Measurements from ENCODE around the gene SRSF6.
"Not testable (repeated sequence)": the region's sequence is repeated elsewhere in the genome, so short reads cannot be mapped to it uniquely, and the experiment has no call there.

The SRSF6 gene

DNA sequence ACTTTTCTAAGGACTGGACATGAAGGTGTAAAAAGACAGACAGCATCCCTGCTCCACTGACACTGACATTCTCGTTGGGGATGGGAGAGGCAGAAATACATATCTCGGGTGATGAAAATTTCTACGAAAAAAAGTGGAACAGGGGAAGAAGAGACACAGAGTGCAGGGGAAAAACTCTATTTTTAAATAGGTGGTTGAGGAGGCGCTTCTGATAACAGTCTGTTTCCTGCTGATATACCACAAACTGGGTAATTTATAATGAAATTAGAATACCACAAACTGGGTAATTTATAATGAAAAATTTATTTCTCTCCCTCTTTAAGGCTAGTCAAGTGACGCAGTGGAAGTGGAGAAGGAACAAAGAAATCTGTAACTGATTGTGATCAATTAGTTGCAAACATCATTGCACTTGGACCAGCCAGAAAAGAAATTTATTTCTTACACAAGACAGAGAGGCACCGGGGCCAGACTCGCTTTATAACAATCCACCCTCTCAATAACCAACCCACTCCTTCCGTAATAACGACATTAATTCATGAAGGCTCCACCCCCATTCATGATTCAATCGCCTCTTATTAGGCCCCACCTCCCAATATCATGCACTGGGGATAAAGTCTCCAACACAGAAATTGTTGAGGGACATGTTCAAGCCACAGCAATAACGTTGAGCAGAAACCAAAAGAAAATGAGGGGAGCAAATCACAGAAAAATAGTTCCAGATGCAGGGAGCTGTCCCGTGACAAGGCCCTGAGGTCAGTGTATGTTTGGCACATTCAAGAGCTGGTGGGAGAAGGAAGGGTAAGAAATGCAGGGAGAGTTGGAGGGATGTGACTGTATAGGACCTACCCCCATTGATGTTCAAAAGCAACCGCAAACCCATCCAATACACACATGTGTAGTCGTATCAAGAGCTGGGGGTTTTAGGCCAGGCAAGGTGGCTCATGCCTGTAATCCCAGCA lies 6.6 kb upstream of the SRSF6 start:
- DNase-seq = no peak

DNA sequence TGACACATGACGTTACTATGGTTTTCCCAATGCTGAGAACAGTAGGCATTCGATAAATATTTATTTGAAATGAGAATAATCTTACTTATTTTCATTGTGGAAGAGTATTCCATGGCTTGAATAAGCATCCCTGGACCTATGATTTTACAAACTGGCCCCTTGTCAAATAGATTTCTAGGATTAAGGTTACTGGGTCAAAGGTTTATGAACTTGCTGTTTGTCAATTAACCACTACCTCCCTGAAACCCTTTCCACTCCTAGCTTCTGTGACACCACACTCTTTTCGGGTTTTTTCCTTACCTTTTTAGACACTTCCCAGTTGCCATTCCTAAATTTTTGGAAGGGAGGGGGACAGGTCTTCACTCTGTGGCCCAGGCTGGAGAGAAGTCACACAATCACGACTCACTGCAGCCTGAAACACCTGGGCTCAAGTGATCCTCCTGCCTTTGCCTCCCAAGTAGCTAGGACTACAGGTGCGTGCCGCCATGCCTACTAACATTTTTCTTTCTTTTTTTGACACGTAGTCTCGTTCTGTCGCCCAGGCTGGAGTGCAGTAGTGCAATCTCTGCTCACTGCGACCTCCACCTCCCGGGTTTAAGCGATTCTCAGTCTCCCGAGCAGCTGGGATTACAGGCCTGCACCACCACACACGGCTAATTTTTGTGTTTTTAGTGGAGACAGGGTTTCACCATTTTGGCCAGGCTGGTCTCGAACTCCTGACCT lies 5.1 kb upstream of the SRSF6 start:
- DNase-seq = no peak

DNA sequence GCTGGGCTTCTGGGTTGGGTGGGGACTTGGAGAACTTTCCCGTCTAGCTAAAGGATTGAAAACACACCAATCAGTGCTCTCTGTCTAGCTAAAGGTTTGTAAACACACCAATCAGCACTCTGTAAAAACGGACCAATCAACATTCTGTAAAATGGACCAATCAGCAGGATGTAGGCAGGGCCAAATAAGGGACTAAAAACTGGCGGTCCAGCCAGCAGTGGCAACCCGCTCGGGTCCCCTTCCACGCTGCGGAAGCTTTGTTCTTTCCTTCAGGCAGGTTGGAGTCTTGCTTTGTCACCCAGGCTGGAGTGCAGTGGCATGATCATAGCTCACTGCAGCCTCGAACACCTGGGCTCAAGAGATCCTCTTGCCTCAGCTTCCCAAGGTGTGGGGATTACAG lies 1.4 kb upstream of the SRSF6 start:
- not testable (repeated sequence) for DNase-seq

DNA sequence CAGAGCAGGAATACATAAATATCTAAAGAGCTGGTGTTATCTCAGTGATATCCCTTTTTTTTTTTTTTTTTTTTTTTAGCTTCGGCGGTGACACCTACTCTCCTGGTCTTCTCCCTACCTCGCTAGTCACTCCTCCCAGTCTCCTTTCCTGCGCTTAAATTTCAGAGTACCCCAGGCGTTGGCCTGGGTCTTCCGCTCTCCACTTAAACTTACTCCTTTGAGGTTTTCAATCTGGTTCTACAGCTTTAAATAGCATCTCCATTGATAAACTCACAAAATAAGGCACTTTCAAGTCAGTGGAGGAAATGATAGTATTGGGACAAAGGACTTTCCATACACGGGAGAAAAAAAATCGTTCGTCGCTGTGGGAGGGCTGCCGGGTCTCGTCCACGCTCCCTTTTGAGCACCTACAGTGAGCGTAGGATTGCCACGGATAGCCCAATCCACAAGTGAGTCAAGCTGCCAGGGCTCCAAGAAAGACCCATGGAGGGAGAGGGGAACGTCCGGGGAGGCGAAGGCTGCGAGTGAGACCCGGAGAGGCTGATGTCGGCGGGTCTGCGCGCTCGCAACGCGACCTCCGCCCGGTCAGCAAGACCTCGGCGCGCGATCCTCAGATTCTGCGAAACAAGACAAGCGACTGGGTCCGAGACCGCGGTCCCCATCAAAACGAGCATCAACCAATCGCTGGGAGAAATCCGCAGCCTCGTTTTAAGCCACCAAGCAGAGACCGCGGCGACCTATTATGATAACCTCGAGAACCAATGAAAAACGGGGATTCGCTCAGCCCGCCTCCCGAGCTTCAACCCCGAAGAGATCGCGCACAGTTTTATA lies 672 bp upstream of the SRSF6 start:
- DNase-seq = peak; percentile 81

DNA sequence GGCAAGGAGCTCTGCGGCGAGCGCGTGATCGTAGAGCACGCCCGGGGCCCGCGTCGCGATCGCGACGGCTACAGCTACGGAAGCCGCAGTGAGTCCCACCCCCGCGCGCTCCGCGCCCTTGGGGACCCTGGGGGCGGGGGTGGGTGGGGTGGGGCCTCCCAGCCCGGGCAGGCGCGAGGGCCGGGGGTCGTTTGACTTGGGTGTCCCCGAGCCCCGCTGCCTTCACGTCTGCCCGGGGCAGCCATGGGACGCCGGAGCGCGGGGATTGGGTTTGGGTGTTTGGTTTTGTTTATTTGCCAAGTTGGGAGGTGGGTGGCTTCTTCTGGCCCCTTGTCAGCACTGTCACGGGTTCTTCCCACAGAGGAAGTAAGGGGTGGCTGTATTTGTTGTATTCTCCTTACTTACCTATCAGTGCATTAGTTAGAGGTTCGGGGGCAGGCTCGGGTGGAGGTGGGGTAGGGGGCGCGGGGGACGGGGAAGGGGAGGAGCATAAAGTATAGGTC lies 777 bp downstream of the SRSF6 start:
- DNase-seq = no peak

DNA sequence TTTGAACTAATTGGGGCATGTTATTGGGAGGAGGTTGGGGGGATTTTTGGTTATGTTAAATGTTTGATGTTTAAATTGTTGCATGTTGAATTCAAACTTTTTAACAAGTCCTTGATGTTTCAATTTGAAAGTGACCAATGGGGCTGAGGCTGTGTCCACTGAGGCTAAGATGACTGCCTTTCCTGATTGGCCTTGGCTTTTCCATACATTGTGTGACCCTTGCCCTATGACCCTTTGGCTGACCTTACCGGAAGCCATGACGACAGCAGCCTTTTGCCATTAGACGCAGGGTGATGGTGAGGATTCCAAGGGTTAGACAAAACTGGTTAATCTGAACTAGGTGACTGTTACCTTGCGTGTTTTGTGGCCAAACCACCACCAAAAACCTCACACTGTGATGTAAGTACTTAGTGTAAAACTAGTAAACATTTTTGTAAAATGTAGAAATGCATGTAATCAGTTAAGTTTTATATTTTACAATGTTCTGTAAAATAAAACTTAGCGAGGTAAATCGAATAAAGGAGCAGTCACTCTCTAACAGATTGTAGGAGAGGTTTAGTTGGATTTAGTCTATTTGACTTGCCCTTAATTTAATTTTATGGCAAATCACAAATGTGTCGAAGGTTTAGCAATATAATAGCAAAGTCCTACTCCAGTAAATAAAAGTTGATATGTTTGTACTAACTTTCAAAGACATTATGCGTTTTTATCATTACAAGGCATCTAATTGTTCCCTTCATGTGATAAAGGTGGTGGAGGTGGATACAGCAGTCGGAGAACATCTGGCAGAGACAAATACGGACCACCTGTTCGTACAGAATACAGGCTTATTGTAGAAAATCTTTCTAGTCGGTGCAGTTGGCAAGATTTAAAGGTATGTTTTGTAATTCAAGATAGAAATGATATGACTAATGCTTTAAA lies 1.6 kb downstream of the SRSF6 start:
- no peak for DNase-seq

DNA sequence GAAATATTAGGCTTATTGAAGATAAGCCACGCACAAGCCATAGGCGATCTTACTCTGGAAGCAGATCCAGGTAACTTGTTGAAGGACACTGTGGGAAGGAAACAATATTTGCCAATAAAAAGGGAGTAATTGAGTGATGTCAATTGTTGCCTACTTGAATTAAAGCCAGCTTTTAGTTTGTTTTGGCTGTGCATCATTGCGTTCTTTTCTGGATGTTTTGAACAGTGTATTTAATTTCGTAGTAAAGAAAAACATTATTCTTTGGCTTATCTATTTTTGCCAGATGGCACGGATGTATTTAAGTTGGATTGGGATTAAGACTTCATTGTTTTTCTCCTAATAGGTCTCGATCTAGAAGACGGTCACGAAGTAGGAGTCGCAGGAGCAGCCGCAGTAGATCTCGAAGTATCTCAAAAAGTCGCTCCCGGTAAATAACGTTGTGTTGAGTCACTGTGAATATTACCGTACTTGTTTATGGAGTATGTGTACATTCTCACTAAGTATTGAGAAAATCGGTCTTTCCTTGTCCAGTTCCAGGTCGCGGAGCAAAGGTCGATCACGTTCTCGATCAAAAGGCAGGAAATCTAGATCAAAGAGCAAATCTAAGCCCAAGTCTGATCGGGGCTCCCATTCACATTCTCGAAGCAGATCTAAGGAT lies 2.6 kb downstream of the SRSF6 start:
- DNase-seq = no peak

DNA sequence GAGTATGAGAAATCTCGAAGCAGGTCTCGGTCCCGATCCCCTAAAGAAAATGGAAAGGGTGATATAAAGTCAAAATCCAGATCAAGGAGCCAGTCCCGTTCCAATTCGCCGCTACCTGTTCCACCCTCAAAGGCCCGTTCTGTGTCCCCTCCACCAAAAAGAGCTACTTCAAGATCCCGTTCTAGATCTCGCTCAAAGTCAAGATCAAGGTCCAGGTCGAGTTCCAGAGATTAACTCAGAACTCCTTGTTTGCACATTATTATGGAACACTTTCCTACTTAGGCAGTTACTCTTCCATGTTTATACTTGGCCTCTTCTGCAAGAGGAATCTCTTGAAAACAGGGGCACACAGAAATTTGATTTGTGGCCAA lies 3.1 kb downstream of the SRSF6 start:
- DNase-seq = no peak

DNA sequence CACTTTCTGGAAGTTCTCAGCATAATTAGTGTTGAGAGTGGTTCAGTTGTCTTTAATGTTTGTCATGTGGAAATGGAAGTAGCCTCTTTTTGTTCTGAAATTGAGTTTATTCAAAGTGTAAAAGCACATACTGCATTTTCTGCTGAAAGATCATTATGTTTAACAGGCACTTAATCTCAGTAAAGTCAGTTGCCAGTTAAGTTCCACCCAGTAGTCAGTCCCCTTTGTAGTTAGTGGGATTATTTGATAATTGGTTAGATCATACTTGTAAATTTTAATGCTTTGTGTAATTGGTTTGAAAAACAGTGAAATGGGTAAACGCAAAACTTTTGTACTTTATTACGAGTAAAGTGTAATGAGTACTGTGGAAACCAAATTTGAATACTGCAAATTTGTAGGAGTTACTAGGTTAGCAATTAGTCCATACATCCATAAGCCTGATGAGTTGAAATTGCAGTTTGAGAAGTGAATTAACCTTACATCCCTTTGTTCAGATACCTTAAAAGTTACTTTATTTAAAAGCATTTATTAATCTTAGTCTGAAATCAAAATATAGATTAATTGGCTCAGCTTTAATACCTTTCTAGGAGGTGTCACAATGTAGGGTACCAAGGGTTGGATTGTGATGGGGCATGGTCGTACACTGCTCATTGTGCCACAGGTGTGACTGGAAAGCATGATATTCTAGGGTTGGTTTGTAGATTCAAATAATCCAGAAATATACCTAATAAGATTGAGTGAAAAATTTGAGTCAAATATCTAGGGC lies 4.4 kb downstream of the SRSF6 start:
- no peak for DNase-seq

DNA sequence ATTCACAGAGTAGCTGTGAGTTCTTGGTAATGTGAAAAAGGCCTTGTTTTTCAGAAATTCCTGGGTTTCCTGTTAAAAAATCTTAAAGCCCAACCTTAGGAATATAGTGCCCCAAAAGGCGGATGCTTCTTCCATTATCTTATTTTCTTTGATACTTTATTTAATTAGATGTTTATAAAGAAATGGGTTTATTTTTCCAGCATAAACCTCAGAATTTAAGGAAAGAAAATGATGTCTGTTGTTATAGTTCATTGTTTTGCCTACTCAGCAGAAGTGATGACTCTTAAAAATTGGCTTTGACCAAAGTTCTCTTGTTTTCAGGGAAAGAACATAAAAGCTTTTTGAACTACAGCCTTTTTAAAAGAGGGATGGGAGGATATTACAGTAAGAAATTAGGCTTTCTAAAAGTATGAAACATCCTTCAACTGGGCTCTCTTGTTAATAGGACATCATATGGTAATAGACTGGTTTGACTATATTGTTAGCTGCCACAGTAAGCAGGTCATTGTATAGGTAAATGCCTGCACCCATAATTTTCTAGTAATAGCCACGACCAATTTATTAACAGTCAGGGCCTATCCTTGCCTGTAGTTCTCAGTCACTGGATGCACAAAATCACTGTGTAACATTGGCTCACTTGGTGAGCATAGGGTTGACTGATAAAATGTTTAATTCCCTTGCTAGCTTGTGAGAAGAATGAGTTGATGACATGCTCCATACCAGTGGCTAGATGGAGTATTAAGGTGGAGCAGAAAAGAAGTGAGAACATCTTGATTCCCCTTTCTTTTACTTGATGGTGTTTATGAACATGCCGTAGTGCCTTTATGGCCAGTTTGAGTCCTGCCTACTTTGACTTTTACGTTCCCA lies 5.2 kb downstream of the SRSF6 start:
- no peak for DNase-seq

DNA sequence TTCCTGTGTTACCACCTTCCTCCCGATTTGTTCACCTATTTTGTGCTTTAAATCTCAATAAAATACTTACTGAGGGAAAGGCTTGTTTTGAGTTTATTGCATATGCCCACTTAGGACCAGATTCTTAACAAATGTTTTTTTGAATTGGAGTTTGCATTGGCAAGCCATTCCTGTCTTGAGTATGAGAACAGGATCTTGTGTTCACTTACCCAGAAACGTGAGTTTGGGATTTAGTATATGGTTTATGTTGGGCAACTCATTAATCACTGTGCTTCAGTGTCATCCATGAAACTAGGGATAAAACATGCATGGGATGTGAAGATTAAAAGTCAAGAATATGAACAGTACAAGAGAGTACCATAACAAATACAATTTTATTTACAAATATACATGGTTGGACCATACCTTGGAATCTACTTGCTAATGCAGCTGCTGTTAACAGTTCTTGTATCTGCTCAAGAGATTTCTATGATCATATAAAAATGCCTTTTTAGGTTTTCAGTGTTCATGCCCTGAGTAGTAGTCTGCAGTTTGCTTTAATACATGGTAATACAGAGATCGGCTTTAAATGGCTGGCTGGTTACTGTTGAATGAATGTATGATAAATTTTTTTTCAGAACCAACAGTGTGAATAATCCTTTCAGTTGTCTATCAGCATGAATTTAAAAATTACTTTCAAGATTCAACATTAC lies 6.0 kb downstream of the SRSF6 start:
- DNase-seq = no peak

DNA sequence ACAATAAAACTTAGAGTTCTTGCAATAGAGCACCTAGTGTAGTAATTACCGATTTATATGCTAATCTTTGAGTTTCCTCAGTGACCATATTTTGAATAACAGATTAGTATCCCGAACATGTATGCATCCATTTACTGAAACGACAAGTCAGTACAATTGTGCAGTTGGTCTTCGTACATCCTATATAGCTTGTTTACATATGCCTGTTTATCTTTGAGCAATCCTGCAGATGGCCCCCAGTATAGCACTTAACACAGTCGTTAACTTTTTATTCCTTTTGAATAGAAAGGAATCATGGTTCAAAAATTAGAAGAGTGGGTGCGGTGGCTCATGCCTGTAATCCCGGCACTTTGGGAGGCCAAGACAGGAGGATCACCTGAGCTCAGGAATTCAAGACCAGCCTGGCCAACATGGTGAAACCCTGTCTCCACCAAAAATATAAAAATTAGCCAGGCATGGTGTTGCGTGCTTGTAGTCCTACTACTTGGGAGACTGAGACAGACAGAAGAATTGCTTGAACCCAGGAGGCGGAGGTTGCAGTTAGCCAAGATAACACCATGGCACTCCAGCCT lies 6.6 kb downstream of the SRSF6 start:
- DNase-seq = no peak

DNA sequence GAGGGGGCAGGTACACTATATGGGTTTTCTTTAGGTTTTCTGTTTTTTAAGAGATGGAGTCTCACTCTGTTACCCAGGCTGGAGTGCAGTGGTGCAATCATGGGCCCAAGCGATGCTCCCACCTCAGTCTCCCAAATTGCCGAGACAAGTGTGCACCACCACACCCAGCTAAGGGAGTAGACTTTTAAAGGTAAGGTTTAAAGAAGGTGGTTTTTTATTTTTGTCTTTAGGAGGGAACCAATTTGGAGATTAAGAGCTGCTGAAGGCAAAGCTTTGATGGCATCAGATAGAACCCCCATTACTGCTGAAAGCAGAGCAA lies 7.9 kb downstream of the SRSF6 start:
- DNase-seq = no peak

DNA sequence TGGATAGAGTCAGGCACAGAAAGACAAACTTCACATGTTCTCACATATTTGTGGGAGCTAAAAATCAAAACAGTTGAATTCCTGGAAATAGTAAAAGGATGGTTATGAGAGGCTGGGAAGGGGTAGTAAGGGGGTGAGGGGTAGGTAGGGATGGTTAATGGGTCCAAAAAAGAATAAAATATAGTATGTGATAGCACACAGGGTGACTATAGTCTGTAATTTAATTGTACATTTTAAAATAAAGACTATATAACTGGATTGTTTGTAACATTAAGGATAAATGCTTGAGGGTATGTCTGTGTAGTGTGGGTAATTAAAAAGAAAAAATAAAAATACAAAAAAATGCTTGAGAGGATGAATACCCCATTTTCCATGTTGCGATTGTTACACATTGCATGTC lies 9.9 kb downstream of the SRSF6 start:
- no peak for DNase-seq

DNA sequence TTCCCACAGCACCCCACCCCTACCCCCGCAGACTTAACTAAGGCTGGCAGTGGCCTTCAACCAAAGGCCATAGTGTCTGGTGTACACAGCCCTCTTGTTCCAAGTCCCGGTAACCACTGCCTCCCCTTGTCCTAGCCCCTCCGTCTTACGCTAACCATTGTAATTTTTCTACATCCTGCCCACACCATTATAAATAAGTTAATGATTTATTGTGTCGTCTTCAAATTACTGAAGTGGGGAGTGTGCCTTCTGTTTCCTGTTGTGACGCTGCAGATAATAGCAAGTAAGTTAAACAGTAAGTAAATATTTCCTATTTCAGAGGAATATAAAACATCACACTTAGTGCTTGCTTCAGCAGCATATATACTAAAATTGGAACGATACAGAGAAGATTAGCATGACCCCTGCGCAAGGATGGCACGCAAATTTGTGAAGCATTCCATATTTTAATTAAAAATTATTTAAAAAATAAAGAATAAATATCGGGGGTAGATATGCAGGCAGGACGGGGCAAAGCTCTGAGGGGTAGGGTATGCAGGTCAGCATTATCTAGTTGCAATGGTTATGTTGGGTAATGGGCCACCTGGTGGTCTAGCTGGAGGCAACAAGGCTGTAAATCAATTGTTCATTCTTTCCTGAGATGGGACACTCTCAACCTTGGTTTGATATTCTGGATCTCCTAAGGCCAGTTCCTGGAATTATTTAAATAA lies 15.1 kb downstream of the SRSF6 start:
- no peak for DNase-seq

DNA sequence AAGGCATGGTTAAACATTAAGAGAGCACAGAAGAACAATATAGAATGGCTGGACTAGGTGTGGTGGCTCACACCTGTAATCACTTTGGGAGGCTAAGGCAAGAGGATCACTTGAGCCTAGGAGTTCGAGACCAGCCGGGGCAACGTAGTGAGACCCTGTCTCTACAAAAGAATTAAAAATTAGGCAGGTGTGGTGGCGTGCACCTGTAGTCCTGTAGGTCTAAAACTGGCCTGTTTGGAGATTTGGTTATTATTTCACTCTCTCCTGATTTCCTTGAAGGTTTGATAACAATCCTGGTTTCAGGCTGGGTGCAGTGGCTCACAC lies 15.6 kb downstream of the SRSF6 start:
- no peak for DNase-seq

DNA sequence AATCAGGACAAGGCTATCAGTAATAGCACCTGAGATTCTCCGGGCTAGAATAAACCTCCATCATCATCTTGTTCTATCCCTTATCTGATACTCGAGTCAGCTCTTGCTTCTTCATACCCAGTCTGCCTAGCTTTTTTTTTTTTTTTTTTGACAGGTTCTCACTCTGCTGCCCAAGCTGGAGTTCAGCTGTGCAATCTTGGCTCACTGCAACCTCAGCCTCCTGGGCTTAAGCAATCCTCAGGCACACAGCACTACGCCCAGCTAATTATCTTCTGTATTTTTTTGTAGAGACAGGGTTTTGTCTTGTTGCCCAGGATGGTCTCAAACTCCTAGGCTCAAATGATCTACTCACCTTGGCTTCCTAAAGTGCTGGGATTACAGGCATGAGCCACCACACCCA lies 19.5 kb downstream of the SRSF6 start:
- DNase-seq = no peak

DNA sequence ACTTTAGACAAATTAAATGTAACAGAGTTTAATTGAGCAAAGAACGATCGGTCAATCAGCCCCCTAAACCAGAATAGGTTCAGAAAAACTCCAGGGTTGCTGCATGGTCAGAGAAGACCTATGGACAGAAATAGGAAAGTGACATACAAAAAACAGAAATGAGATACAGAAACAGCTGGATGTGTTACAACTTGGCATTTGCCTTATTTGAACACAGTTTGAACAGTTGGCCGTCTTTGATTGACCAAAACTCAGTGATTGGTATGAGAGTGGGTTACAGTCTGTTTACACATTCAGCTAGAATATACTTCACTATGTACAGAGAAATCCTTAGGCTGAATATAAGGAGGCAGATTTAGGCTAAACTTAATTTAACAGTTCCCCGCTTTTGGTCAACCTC lies 19.9 kb downstream of the SRSF6 start:
- DNase-seq = no peak

Data from activated gamma-delta T cell treated with Interleukin-2 at 50 U/mL for 16 hours (primary cell).